ENCODE data around the gene KRT6C.

GRCh38 chr12:52426034-52426433, 47.6 kb downstream of the KRT6C start:
- TF ChIP-seq, protein P1, sequence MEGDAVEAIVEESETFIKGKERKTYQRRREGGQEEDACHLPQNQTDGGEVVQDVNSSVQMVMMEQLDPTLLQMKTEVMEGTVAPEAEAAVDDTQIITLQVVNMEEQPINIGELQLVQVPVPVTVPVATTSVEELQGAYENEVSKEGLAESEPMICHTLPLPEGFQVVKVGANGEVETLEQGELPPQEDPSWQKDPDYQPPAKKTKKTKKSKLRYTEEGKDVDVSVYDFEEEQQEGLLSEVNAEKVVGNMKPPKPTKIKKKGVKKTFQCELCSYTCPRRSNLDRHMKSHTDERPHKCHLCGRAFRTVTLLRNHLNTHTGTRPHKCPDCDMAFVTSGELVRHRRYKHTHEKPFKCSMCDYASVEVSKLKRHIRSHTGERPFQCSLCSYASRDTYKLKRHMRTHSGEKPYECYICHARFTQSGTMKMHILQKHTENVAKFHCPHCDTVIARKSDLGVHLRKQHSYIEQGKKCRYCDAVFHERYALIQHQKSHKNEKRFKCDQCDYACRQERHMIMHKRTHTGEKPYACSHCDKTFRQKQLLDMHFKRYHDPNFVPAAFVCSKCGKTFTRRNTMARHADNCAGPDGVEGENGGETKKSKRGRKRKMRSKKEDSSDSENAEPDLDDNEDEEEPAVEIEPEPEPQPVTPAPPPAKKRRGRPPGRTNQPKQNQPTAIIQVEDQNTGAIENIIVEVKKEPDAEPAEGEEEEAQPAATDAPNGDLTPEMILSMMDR (IDR thresholded peaks at IDR 0.05; ENCODE audit: low read length) = no peak
- TF ChIP-seq EZH2 (IDR thresholded peaks at IDR 0.05; ENCODE audit: borderline replicate concordance, low read length) = no peak
